DND-41 (cell line): ENCODE data around the gene S100A9.

Experiments used
- EZH2 ChIP-seq: IDR thresholded peaks from 3 replicates; pipeline ENCODE4 v1.6.1; 2012; ENCODE audit warnings: borderline replicate concordance, low read depth, mild to moderate bottlenecking, moderate library complexity, low read length, inconsistent platforms; ENCODE audit not compliant: severe bottlenecking
- TF ChIP-seq, protein P1 (sequence below): IDR thresholded peaks from 2 replicates; pipeline ENCODE4 v1.5.1; 2012; ENCODE audit warnings: borderline replicate concordance, low read length, moderate library complexity, mild to moderate bottlenecking; ENCODE audit not compliant: poor library complexity, severe bottlenecking; ENCODE audit errors: extremely low read depth

DNA sequence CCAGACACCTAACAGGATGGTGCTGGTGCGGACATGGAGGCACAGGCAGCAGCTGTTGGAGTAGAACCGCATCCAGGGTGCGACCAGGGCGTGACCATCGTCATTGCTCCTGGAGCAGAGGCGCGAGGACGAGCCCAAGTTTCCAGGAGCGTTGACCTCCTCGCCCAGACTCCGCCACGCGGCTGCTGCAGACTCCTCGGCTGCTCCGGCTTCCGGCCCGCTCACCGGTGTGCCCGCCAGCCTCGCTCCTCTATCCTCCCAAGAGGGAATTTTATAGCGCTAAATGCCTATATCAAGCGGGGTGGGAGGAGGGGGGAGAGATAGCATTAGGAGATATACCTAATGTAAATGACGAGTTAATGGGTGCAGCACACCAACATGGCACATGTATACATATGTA lies 23.1 kb downstream of the S100A9 start:
- TF ChIP-seq, protein P1, sequence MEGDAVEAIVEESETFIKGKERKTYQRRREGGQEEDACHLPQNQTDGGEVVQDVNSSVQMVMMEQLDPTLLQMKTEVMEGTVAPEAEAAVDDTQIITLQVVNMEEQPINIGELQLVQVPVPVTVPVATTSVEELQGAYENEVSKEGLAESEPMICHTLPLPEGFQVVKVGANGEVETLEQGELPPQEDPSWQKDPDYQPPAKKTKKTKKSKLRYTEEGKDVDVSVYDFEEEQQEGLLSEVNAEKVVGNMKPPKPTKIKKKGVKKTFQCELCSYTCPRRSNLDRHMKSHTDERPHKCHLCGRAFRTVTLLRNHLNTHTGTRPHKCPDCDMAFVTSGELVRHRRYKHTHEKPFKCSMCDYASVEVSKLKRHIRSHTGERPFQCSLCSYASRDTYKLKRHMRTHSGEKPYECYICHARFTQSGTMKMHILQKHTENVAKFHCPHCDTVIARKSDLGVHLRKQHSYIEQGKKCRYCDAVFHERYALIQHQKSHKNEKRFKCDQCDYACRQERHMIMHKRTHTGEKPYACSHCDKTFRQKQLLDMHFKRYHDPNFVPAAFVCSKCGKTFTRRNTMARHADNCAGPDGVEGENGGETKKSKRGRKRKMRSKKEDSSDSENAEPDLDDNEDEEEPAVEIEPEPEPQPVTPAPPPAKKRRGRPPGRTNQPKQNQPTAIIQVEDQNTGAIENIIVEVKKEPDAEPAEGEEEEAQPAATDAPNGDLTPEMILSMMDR = no peak
- no peak for TF ChIP-seq EZH2
